GM19328 (cell line): ENCODE results near the gene RIPK1.

Experiments used
- ATAC-seq: cut with Tn5 transposase; IDR thresholded peaks from one replicate; pipeline ENCODE4 v1.9.1; 2021; ENCODE audit warnings: mild to moderate bottlenecking, moderate library complexity; ENCODE audit not compliant: unreplicated experiment

RIPK1 gene

GRCh38 chr6:3079682-3080081 lies 11.4 kb downstream of the RIPK1 start:
- ATAC-seq: no peak

- ATAC-seq: no peak
Observed at GRCh38 chr6:3081960-3082359, 13.7 kb downstream of the RIPK1 start.

GRCh38 chr6:3085074-3085473 lies 16.8 kb downstream of the RIPK1 start:
- ATAC-seq: no peak

- ATAC-seq: no peak
Observed at GRCh38 chr6:3086282-3086946, 18.1 kb downstream of the RIPK1 start.

GRCh38 chr6:3088446-3088845 lies 20.2 kb downstream of the RIPK1 start:
- no peak for ATAC-seq

- no peak for ATAC-seq
Observed at GRCh38 chr6:3088968-3089367, 20.7 kb downstream of the RIPK1 start.

- ATAC-seq: no peak
Observed at GRCh38 chr6:3090013-3090412, 21.7 kb downstream of the RIPK1 start.

- ATAC-seq: no peak
Observed at GRCh38 chr6:3094815-3095214, 26.5 kb downstream of the RIPK1 start.

- ATAC-seq: no peak
Observed at GRCh38 chr6:3102875-3103274, 34.6 kb downstream of the RIPK1 start.

- no peak for ATAC-seq
Observed at GRCh38 chr6:3108746-3109414, 40.6 kb downstream of the RIPK1 start.

GRCh38 chr6:3109761-3110160 lies 41.5 kb downstream of the RIPK1 start:
- no peak for ATAC-seq

- ATAC-seq: no peak
Observed at GRCh38 chr6:3114377-3114776, 46.1 kb downstream of the RIPK1 start.

GRCh38 chr6:3117912-3118352 lies 49.6 kb downstream of the RIPK1 start:
- no peak for ATAC-seq

- peak; percentile 88 for ATAC-seq
Observed at GRCh38 chr6:3118353-3119039, 50.2 kb downstream of the RIPK1 start, which contains the start of gene BPHL. TSS of gene BPHL (plus strand) at chr6:3118711. CDS start at chr6:3118741, 30 bp downstream.

- ATAC-seq: peak; percentile 21
Observed at GRCh38 chr6:3119040-3119723, 50.9 kb downstream of the RIPK1 start.

GRCh38 chr6:3120765-3121089 lies 52.4 kb downstream of the RIPK1 start:
- no peak for ATAC-seq

- no peak for ATAC-seq
Observed at GRCh38 chr6:3122823-3123182, 54.5 kb downstream of the RIPK1 start.

- ATAC-seq: no peak
Observed at GRCh38 chr6:3124667-3125066, 56.4 kb downstream of the RIPK1 start.

- no peak for ATAC-seq
Observed at GRCh38 chr6:3125815-3126214, 57.5 kb downstream of the RIPK1 start.

- ATAC-seq: no peak
Observed at GRCh38 chr6:3128356-3129108, 60.2 kb downstream of the RIPK1 start.

- no peak for ATAC-seq
Observed at GRCh38 chr6:3131695-3132094, 63.4 kb downstream of the RIPK1 start.
